CD4-positive, alpha-beta memory T cell (primary cell): ENCODE measurements around the gene ACTA2. TPM values are rescaled to one million over a fixed set of nuclear protein-coding genes. Genes with fewer than 3 reads are reported as not detected.
A peak's percentile ranks its signal among the peaks of the same experiment; 100 is the strongest.

Source experiments
- CTCF ChIA-PET: fragments of 350-600 bp; sonication (Branson Sonifier 250); formaldehyde crosslinking; loops from one replicate; lab custom pipeline; 2021; ENCODE audit warnings: inconsistent platforms; ENCODE audit not compliant: partially characterized antibody; lab: Charles Lee
- POLR2A ChIA-PET: fragments of 350-600 bp; sonication (Branson Sonifier 250); formaldehyde crosslinking; loops from one replicate; lab custom pipeline; 2021; ENCODE audit not compliant: partially characterized antibody; lab: Charles Lee
- DNase-seq, 5 donors: peaks; one replicate each; pipeline versions ENCODE4 v3.0.0 to v3.0.0-alpha.2; 2020 to 2022; ENCODE audit warnings: mixed read lengths in 1 of 5
- H3K27ac ChIP-seq: one replicate; pipeline ENCODE4 v1.7.0; 2013; ENCODE audit warnings: low read depth, low read length
- H3K27me3 ChIP-seq: 2 replicates; pipeline ENCODE4 v1.7.0; 2013; ENCODE audit warnings: mild to moderate bottlenecking, low read length, moderate library complexity; ENCODE audit not compliant: insufficient read depth
- H3K36me3 ChIP-seq: 2 replicates; pipeline ENCODE4 v1.7.0; 2013; ENCODE audit warnings: mild to moderate bottlenecking, low read length, moderate library complexity; ENCODE audit not compliant: insufficient read depth
- H3K4me1 ChIP-seq: 2 replicates; pipeline ENCODE4 v1.7.0; 2013; ENCODE audit warnings: mild to moderate bottlenecking, low read length, moderate library complexity; ENCODE audit not compliant: insufficient read depth
- H3K4me3 ChIP-seq, 2 donors: one replicate each; pipeline ENCODE4 v1.7.0; 2013; ENCODE audit warnings: low read length in 2 of 2, mild to moderate bottlenecking in 1 of 2
- H3K9me3 ChIP-seq, 2 donors: one replicate each; pipeline ENCODE4 v1.7.0; 2013; ENCODE audit warnings: low read length in 2 of 2, control low read depth in 1 of 2; ENCODE audit not compliant: control insufficient read depth in 1 of 2
- H3K27ac Mint-ChIP-seq, 7 donors: one replicate each; pipeline ENCODE4 v1.8.0; 2020 to 2021; ENCODE audit warnings: mixed read lengths in 7 of 7, mild to moderate bottlenecking in 6 of 7, inconsistent platforms in 3 of 7, moderate library complexity in 3 of 7
- H3K27me3 Mint-ChIP-seq, 2 donors: one replicate each; pipeline ENCODE4 v1.8.0; 2020 to 2021; ENCODE audit warnings: mixed read lengths in 2 of 2
- H3K36me3 Mint-ChIP-seq, 2 donors: one replicate each; pipeline ENCODE4 v1.8.0; 2020 to 2021; ENCODE audit warnings: mixed read lengths in 2 of 2, inconsistent platforms in 1 of 2, mild to moderate bottlenecking in 1 of 2
- H3K4me1 Mint-ChIP-seq, 4 donors: one replicate each; pipeline ENCODE4 v1.8.0; 2020 to 2021; ENCODE audit warnings: mixed read lengths in 4 of 4, mild to moderate bottlenecking in 1 of 4
- H3K4me3 Mint-ChIP-seq, 8 donors: one replicate each; pipeline ENCODE4 v1.8.0; 2020 to 2021; ENCODE audit warnings: mixed read lengths in 8 of 8, mild to moderate bottlenecking in 7 of 8, moderate library complexity in 6 of 8, inconsistent platforms in 3 of 8
- H3K9me3 Mint-ChIP-seq, 8 donors: one replicate each; pipeline ENCODE4 v1.8.0; 2020 to 2021; ENCODE audit warnings: mixed read lengths in 8 of 8, mild to moderate bottlenecking in 5 of 8, inconsistent platforms in 3 of 8, moderate library complexity in 1 of 8
- intact Hi-C: fragments of 100-400 bp; cut with micrococcal nuclease; formaldehyde crosslinking; loops from one replicate; pipeline ENCODE4 v1.15.1; 2023
- polyA plus RNA-seq, 2 donors: library from polyadenylated mRNA; unstranded; fragments of 300-500 nt; fragmentation: Illumina TruSeq; gene quantifications; one replicate each; pipeline ENCODE4 v1.2.3, GENCODE V29; 2021
- total RNA-seq, 2 experiments: library from RNA; stranded (reverse); gene quantifications; one replicate each; pipeline ENCODE4 v1.2.3, GENCODE V29; 2021

Gene ACTA2
- total and polyA plus RNA-seq, 4 experiments from 2014 or later = 9.1 to 13.2 (median 11.5) TPM

- Histone ChIP-seq H3K27me3 (no peaks in the 10 kb centered on the region), H3K9me3 (no peaks in the 10 kb centered on the region), H3K4me1 (peaks cover 39% of the 10 kb centered on the region), H3K36me3 (peaks cover 22% of the 10 kb centered on the region), H3K4me3 (no peak overlapping the region), H3K27ac (no peak overlapping the region)
- Mint-ChIP-seq H3K4me3 (no peak overlapping the region), H3K27ac (peak overlapping the region in 1 of 7 donors; percentile 18), H3K27me3 (no peaks in the 10 kb centered on the region), H3K36me3 (peaks cover 32 to 54% of the 10 kb centered on the region in 2 donors), H3K4me1 (peaks cover 26 to 36% (median 32%) of the 10 kb centered on the region in 4 donors), H3K9me3 (peaks cover 0 to 1% (median 0%) of the 10 kb centered on the region in 8 donors)
- ChIA-PET CTCF (interaction anchor here (1.8 to 3.4 kb wide), 4 partner anchors 9 to 67 kb away, joined by 6 to 21 read pairs (median 12); no protein-coding TSS in a partner anchor), POLR2A (no interaction called here)
- DNase-seq = no peak
- intact Hi-C loops = no loop called here
Observed at GRCh38 chr10:88901984-88902789, 50.4 kb downstream of the ACTA2 start.

DNA sequence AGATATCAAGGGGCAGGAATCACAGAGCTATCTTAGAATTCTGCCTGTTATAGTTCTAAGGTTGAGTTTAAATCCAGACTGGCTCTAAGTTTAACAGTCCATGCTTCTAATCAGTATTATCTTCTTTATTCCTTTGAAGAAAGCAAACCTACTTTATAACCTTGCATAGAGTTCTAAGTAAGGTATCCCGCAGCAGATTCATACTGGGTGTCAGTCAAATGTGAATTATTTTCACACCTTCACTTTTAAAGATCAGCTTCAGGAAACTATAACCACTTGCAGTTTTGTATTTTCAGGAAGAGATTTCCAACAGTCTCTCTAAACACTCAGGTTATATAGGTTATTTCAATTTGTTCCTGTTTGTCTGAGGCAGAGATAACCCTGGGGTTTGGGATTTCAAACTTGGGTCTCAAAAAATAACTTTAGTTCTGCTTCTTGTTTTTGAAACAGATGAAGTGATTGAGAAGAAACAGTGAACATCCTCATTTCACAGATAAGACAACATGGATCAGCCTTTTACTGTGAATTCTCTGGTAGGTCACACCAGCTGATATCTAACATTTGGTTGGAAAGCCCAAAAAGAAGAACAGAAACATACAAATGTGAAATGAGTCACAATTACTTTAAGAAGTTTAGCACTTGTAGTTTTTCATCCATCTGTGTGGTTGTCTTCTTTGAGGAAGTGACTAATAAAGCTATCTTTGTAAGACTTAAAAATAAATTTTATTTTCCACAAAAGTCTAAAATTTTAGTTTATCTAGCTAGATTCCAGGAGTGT, 51.2 kb downstream of the ACTA2 start:
- no peak for DNase-seq
- intact Hi-C loops = no loop called here
- Mint-ChIP-seq H3K36me3 (peaks cover 27 to 46% of the 10 kb centered on the region in 2 donors), H3K27ac (peak overlapping the region in 2 of 7 donors; percentile 23 to 49), H3K4me3 (no peak overlapping the region), H3K27me3 (no peaks in the 10 kb centered on the region), H3K4me1 (peaks cover 32 to 44% (median 38%) of the 10 kb centered on the region in 4 donors), H3K9me3 (peaks cover 0 to 1% (median 0%) of the 10 kb centered on the region in 8 donors)
- ChIA-PET CTCF (interaction anchor here (1.1 to 3.4 kb wide), 5 partner anchors 9 to 66 kb away, joined by 3 to 21 read pairs (median 10); no protein-coding TSS in a partner anchor), POLR2A (interaction anchor here (1.9 kb wide), 1 partner anchor 22 kb away, joined by 6 read pairs; the partner anchor contains the start of gene STAMBPL1)
- Histone ChIP-seq H3K4me3 (no peak overlapping the region), H3K9me3 (no peaks in the 10 kb centered on the region), H3K27ac (no peak overlapping the region), H3K4me1 (peaks cover 47% of the 10 kb centered on the region), H3K36me3 (peaks cover 18% of the 10 kb centered on the region), H3K27me3 (no peaks in the 10 kb centered on the region)

DNA sequence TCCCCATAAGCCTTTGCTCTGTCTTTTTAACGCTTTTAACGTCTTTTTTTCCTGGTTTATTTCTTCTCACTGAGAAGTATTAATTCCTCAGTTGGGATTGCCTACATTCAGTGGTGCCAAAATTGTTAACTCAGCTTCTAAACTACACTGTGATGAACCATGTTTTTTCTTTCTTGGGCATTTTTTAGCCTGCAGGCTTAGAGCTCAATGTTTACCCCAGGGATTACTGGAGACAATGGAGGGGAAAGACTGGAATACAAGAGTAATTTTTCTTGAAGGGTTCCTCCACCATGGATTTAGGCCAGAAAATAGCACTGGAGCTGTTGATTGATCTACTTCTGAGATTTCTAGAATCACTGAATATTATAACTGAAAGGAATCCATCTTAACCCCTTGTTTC, 52.7 kb downstream of the ACTA2 start:
- intact Hi-C loops = no loop called here
- H3K36me3 ChIP-seq = peaks cover 14% of the 10 kb centered on the region
- peaks cover 38 to 58% (median 46%) of the 10 kb centered on the region in 4 donors for H3K4me1 Mint-ChIP-seq
- peaks cover 23 to 37% of the 10 kb centered on the region in 2 donors for H3K36me3 Mint-ChIP-seq
- no peak overlapping the region for H3K4me3 Mint-ChIP-seq
- no peak overlapping the region for H3K4me3 ChIP-seq
- H3K9me3 Mint-ChIP-seq = peaks cover 0 to 1% (median 0%) of the 10 kb centered on the region in 8 donors
- ChIA-PET POLR2A (interaction anchor here (1.9 to 2.0 kb wide), 2 partner anchors 20 kb away, joined by 6 to 9 read pairs; partner anchors contain the start of gene STAMBPL1), CTCF (interaction anchor here (1.2 to 3.4 kb wide), 7 partner anchors 7 to 319 kb away, joined by 3 to 21 read pairs (median 6); no protein-coding TSS in a partner anchor)
- H3K4me1 ChIP-seq = peaks cover 51% of the 10 kb centered on the region
- no peak overlapping the region for H3K27ac ChIP-seq
- no peaks in the 10 kb centered on the region for H3K9me3 ChIP-seq
- H3K27ac Mint-ChIP-seq = no peak overlapping the region
- no peak for DNase-seq
- H3K27me3 Mint-ChIP-seq = no peaks in the 10 kb centered on the region
- H3K27me3 ChIP-seq = no peaks in the 10 kb centered on the region

DNA sequence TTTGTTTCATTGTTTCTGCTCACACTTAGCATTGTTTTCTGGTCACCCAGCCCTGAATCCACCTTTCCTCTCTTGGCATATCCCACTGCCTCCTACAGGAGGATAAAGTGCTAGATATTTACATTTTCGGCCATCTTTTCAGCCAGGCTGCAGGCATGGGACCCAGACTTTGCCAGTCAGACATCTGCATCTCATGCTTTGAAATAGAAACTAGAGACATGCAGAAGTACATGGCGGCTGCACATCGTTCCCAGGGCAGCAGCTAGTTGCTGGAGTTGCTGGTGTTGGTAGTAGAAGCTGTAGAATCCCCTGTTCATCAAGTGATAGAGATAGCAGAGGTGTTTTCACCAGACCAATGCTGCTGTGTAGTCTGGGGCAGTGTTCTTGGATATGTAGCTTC, 53.8 kb downstream of the ACTA2 start:
- Mint-ChIP-seq H3K9me3 (peaks cover 0 to 1% (median 0%) of the 10 kb centered on the region in 8 donors), H3K4me1 (peaks cover 40 to 58% (median 48%) of the 10 kb centered on the region in 4 donors), H3K27ac (peak overlapping the region in 2 of 7 donors; percentile 28 to 65), H3K27me3 (no peaks in the 10 kb centered on the region), H3K36me3 (peaks cover 17 to 27% of the 10 kb centered on the region in 2 donors), H3K4me3 (no peak overlapping the region)
- ChIA-PET POLR2A (interaction anchor here (1.1 to 2.0 kb wide), 2 partner anchors 10 to 19 kb away, joined by 3 to 9 read pairs; partner anchors contain the start of gene STAMBPL1), CTCF (interaction anchor here (1.4 to 1.6 kb wide), 3 partner anchors 17 to 320 kb away, joined by 3 read pairs; no protein-coding TSS in a partner anchor)
- no peak for DNase-seq
- intact Hi-C loops = no loop called here
- Histone ChIP-seq H3K36me3 (peaks cover 7% of the 10 kb centered on the region), H3K9me3 (no peaks in the 10 kb centered on the region), H3K4me1 (peaks cover 54% of the 10 kb centered on the region), H3K4me3 (no peak overlapping the region), H3K27me3 (no peaks in the 10 kb centered on the region), H3K27ac (no peak overlapping the region)

- CTCF ChIA-PET = interaction anchor here (1.0 to 1.4 kb wide), 4 partner anchors 10 to 90 kb away, joined by 3 to 5 read pairs (median 4); no protein-coding TSS in a partner anchor
- H3K36me3 ChIP-seq = peaks cover 5% of the 10 kb centered on the region
- H3K27me3 ChIP-seq = no peaks in the 10 kb centered on the region
- Mint-ChIP-seq H3K27me3 (no peaks in the 10 kb centered on the region), H3K4me1 (peaks cover 43 to 60% (median 51%) of the 10 kb centered on the region in 4 donors), H3K27ac (peak overlapping the region in 6 of 7 donors; percentile 16 to 81 (median 44)), H3K9me3 (peaks cover 0 to 1% (median 0%) of the 10 kb centered on the region in 8 donors), H3K36me3 (peaks cover 8 to 17% of the 10 kb centered on the region in 2 donors), H3K4me3 (peak overlapping the region in 5 of 8 donors; percentile 17 to 74 (median 59))
- DNase-seq = no peak
- no peaks in the 10 kb centered on the region for H3K9me3 ChIP-seq
- H3K4me3 ChIP-seq = no peak overlapping the region
- peaks cover 68% of the 10 kb centered on the region for H3K4me1 ChIP-seq
- intact Hi-C loops = loop anchor here (2.0 kb wide), 1 partner anchor 16 kb away; the partner anchor contains the start of gene STAMBPL1
- POLR2A ChIA-PET = interaction anchor here (1.1 kb wide), 1 partner anchor 18 kb away, joined by 6 read pairs; the partner anchor contains the start of gene STAMBPL1
- H3K27ac ChIP-seq = no peak overlapping the region
Observed at GRCh38 chr10:88896994-88897853, 55.3 kb downstream of the ACTA2 start.
